Panc1 (cell line): ENCODE results near the gene CFAP410. TPM values are rescaled to one million over a fixed set of nuclear protein-coding genes. Genes with fewer than 3 reads are reported as not detected.
A peak's percentile ranks its signal among the peaks of the same experiment; 100 is the strongest.

Source experiments
- ATAC-seq: fragments of 200-7000 bp; cut with Tn5 transposase; 2 replicates; pipeline ENCODE4 v1.9.1; 2020; ENCODE audit warnings: mild to moderate bottlenecking, moderate library complexity
- BruUV-seq: library from RNA; stranded (reverse); fragments of 400-500 nt; replicated peaks from 2 replicates; lab custom pipeline; 2021; lab: Mats Ljungman, UMichigan
- CTCF ChIA-PET: fragments of 300-600 bp; sonication (Branson Sonifier 250); formaldehyde crosslinking; loops from one replicate; lab custom pipeline; 2022; ENCODE audit warnings: antibody characterized with exemption; lab: Charles Lee
- POLR2A ChIA-PET: fragments of 300-600 bp; sonication (Branson Sonifier 250); formaldehyde crosslinking; loops from one replicate; lab custom pipeline; 2022; ENCODE audit warnings: antibody characterized with exemption; lab: Charles Lee
- DNase-seq: peaks from one replicate; pipeline ENCODE4 v3.0.0-alpha.2; 2010; ENCODE audit warnings: low read depth, low spot score
- H3K27ac ChIP-seq: 2 replicates; pipeline ENCODE4 v1.5.1; 2011; ENCODE audit warnings: mild to moderate bottlenecking, low read length, inconsistent platforms
- H3K27me3 ChIP-seq: fragments of 200-500 bp; sonication (Bioruptor generic); 2 replicates; pipeline ENCODE4 v1.6.0; 2014; ENCODE audit warnings: low read length, inconsistent platforms; ENCODE audit not compliant: control insufficient read depth, insufficient read depth
- H3K36me3 ChIP-seq: fragments of 200-500 bp; sonication (Bioruptor generic); 2 replicates; pipeline ENCODE4 v1.5.1; 2014; ENCODE audit warnings: inconsistent platforms, mild to moderate bottlenecking, low read length, moderate library complexity; ENCODE audit not compliant: control insufficient read depth, insufficient read depth
- H3K4me1 ChIP-seq: 2 replicates; pipeline ENCODE4 v1.5.1; 2011; ENCODE audit warnings: inconsistent platforms, mild to moderate bottlenecking, low read length, moderate library complexity; ENCODE audit not compliant: control insufficient read depth, insufficient read depth
- H3K4me3 ChIP-seq, 2 experiments: 2 replicates each; pipeline ENCODE4 v1.5.1; 2011 to 2012; ENCODE audit warnings: low read depth in 2 of 2, low read length in 2 of 2, mild to moderate bottlenecking in 2 of 2, inconsistent platforms in 1 of 2, moderate library complexity in 1 of 2
- H3K9me3 ChIP-seq: fragments of 200-500 bp; sonication (Bioruptor generic); 2 replicates; pipeline ENCODE4 v1.5.1; 2014; ENCODE audit warnings: low read depth, mild to moderate bottlenecking, inconsistent platforms, low read length, moderate library complexity; ENCODE audit not compliant: control insufficient read depth, insufficient read depth
- POLR2AphosphoS5 ChIP-seq: IDR thresholded peaks from 2 replicates; pipeline ENCODE4 v1.6.1; 2012; ENCODE audit warnings: mild to moderate bottlenecking, low read depth, low read length, moderate library complexity
- REST ChIP-seq, 2 experiments: IDR thresholded peaks; 2 replicates each; pipeline ENCODE4 v1.6.1; 2011 to 2012; ENCODE audit warnings: low read depth in 2 of 2, control low read depth in 1 of 2, low read length in 1 of 2, mild to moderate bottlenecking in 1 of 2, moderate library complexity in 1 of 2; ENCODE audit not compliant: insufficient read depth in 1 of 2
- SIN3A ChIP-seq: IDR thresholded peaks from 2 replicates; pipeline ENCODE4 v1.6.1; 2012; ENCODE audit warnings: low read depth, mild to moderate bottlenecking, low read length, moderate library complexity, borderline replicate concordance; ENCODE audit not compliant: insufficient read depth
- TCF7L2 ChIP-seq: IDR thresholded peaks from 2 replicates; pipeline ENCODE4 v1.6.1; 2011; ENCODE audit warnings: mild to moderate bottlenecking, low read depth, low read length, inconsistent platforms
- in situ Hi-C: cut with HindIII; loops from 2 replicates; pipeline ENCODE4 v1.10.0; 2016; ENCODE audit warnings: low sequenced_read_pairs, low pct_unique_long_range_greater_than_20kb
- intact Hi-C: fragments of 100-400 bp; cut with micrococcal nuclease; formaldehyde crosslinking; loops from one replicate; pipeline ENCODE4 v1.10.0; 2022; ENCODE audit not compliant: unreplicated experiment
- total RNA-seq: library from RNA; stranded (reverse); gene quantifications from one replicate; pipeline ENCODE4 v1.2.1, GENCODE V29; 2021; ENCODE audit not compliant: unreplicated experiment
- TF ChIP-seq, protein P1 (sequence below): fragments of 450-650 bp; IDR thresholded peaks from 2 replicates; pipeline ENCODE4 v1.5.1; 2017; ENCODE audit warnings: mild to moderate bottlenecking

The CFAP410 gene
- total RNA-seq, 1 experiment from 2014 or later: 11.8 TPM

GRCh38 chr21:44331650-44332307 lies 7.4 kb downstream of the CFAP410 start:
- POLR2A ChIA-PET: no interaction called here
- TF ChIP-seq TCF7L2: no peak
- TF ChIP-seq REST (IDR thresholded peaks at IDR 0.05; ENCODE audit: insufficient read depth in 1 of 2, low read depth in 2 of 2, low read length in 1 of 2): no peak
- TF ChIP-seq POLR2AphosphoS5: no peak
- TF ChIP-seq, protein P1, sequence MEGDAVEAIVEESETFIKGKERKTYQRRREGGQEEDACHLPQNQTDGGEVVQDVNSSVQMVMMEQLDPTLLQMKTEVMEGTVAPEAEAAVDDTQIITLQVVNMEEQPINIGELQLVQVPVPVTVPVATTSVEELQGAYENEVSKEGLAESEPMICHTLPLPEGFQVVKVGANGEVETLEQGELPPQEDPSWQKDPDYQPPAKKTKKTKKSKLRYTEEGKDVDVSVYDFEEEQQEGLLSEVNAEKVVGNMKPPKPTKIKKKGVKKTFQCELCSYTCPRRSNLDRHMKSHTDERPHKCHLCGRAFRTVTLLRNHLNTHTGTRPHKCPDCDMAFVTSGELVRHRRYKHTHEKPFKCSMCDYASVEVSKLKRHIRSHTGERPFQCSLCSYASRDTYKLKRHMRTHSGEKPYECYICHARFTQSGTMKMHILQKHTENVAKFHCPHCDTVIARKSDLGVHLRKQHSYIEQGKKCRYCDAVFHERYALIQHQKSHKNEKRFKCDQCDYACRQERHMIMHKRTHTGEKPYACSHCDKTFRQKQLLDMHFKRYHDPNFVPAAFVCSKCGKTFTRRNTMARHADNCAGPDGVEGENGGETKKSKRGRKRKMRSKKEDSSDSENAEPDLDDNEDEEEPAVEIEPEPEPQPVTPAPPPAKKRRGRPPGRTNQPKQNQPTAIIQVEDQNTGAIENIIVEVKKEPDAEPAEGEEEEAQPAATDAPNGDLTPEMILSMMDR: no peak
- no peak for TF ChIP-seq SIN3A
- 0 out of 2 replicates have a peak, but pooled peaks have one; percentile 5 for ATAC-seq

GRCh38 chr21:44331209-44331608 lies 8.0 kb downstream of the CFAP410 start:
- no peaks in the 10 kb centered on the region for H3K36me3 ChIP-seq
- H3K27ac ChIP-seq: no peak overlapping the region
- ATAC-seq: no peak
- H3K4me3 ChIP-seq: no peak overlapping the region
- no peaks in the 10 kb centered on the region; the same call in 1 of the 2 replicates for H3K4me1 ChIP-seq
- no TSS peak for BruUV-seq
- intact Hi-C loops (no loop called here), in situ Hi-C loops (no loop called here)
- CTCF ChIA-PET: no interaction called here
- H3K9me3 ChIP-seq: no peaks in the 10 kb centered on the region
- DNase-seq: no peak
- TF ChIP-seq TCF7L2 (no peak), REST (IDR thresholded peaks at IDR 0.05; ENCODE audit: insufficient read depth in 1 of 2, low read depth in 2 of 2, low read length in 1 of 2) (no peak), SIN3A (no peak), POLR2AphosphoS5 (no peak)
- TF ChIP-seq, protein P1: no peak
- POLR2A ChIA-PET: interaction anchor here (0.5 kb wide), 1 partner anchor 617 kb away, joined by 6 read pairs; no protein-coding TSS in a partner anchor
- H3K27me3 ChIP-seq: no peaks in the 10 kb centered on the region

More at GRCh38 chr21:44331650-44332307, 7.4 kb downstream of the CFAP410 start:
- Histone ChIP-seq H3K9me3 (no peaks in the 10 kb centered on the region), H3K36me3 (no peaks in the 10 kb centered on the region), H3K27me3 (no peaks in the 10 kb centered on the region), H3K4me1 (no peaks in the 10 kb centered on the region; the same call in 1 of the 2 replicates), H3K4me3 (no peak overlapping the region), H3K27ac (no peak overlapping the region)
- intact Hi-C loops (no loop called here), in situ Hi-C loops (no loop called here)
- no TSS peak for BruUV-seq
- CTCF ChIA-PET: no interaction called here
- no peak for DNase-seq
